ENCODE results near the gene CCDC28A.

Gene CCDC28A

DNA sequence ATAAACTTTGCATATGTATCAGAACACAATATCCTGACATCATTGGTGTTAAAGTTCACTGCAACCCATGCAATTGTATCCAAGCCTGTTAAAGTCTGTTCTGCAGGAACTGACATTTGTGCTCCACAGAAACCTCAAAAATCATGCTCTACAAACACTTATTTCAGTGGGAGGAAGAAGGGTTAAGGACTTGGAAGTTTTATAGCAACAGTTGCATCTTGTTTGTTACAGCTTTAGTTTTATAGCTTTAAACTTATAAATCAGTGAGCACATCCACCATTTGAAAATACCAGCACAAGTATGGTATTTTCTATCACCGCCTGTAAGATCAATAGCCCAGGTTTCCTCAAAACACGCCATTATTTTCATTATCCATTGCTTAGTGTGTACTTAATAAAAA lies 23.2 kb downstream of the CCDC28A start:
- ATAC-seq: no peak

DNA sequence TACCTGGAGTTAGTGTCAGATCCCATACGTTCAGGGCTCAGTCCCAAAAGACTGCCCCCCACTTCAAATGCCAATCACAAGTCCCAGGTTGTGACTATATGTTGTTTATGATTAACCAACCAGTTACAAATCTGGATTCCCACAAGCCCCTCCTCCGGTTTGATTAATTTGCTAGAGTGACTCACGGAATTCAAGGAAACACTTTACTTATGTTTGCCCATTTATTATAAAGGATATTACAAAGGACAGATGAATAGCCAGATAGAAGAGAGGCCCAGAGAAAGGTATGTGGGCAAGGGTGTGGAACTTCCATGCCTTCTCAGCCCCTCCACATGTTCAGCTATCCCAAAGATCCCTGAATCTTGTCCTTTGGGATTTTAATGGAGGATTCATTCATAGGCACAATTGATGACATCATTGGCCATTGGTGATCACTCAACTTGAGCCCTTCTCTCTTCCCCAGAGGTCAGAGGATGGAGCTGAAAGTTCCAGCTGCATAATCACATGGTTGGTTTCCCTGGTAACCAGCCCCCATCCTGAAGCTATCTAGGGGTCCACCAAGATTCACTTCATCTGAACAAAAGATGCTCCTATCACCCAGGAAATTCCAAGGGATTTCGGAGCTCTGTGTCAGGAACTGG lies 24.4 kb downstream of the CCDC28A start:
- ATAC-seq: no peak
- TF ChIP-seq ESRRG (CRISPR knock-in tag; IDR thresholded peaks at IDR 0.05): no peak
- no peak for TF ChIP-seq ZC3H10 (CRISPR knock-in tag; IDR thresholded peaks at IDR 0.05)
- TF ChIP-seq OSR1 (CRISPR knock-in tag; IDR thresholded peaks at IDR 0.05): no peak
- TF ChIP-seq CSDC2 (CRISPR knock-in tag; IDR thresholded peaks at IDR 0.05): no peak
- TF ChIP-seq, protein P1, sequence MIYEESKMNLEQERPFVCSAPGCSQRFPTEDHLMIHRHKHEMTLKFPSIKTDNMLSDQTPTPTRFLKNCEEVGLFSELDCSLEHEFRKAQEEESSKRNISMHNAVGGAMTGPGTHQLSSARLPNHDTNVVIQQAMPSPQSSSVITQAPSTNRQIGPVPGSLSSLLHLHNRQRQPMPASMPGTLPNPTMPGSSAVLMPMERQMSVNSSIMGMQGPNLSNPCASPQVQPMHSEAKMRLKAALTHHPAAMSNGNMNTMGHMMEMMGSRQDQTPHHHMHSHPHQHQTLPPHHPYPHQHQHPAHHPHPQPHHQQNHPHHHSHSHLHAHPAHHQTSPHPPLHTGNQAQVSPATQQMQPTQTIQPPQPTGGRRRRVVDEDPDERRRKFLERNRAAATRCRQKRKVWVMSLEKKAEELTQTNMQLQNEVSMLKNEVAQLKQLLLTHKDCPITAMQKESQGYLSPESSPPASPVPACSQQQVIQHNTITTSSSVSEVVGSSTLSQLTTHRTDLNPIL (CRISPR knock-in tag; IDR thresholded peaks at IDR 0.05; ENCODE audit: low read depth): no peak
- no peak for TF ChIP-seq ISL1 (CRISPR knock-in tag; IDR thresholded peaks at IDR 0.05)

More for the DNA sequence above, 23.2 kb downstream of the CCDC28A start:
- TF ChIP-seq ARNTL (CRISPR knock-in tag; IDR thresholded peaks at IDR 0.05; ENCODE audit: borderline replicate concordance, low read depth): no peak
- TF ChIP-seq, protein P2, sequence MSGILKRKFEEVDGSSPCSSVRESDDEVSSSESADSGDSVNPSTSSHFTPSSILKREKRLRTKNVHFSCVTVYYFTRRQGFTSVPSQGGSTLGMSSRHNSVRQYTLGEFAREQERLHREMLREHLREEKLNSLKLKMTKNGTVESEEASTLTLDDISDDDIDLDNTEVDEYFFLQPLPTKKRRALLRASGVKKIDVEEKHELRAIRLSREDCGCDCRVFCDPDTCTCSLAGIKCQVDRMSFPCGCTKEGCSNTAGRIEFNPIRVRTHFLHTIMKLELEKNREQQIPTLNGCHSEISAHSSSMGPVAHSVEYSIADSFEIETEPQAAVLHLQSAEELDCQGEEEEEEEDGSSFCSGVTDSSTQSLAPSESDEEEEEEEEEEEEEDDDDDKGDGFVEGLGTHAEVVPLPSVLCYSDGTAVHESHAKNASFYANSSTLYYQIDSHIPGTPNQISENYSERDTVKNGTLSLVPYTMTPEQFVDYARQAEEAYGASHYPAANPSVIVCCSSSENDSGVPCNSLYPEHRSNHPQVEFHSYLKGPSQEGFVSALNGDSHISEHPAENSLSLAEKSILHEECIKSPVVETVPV (CRISPR knock-in tag; IDR thresholded peaks at IDR 0.05): no peak
- TF ChIP-seq GLIS3 (CRISPR knock-in tag; IDR thresholded peaks at IDR 0.05): no peak
- TF ChIP-seq, protein P1 (CRISPR knock-in tag; IDR thresholded peaks at IDR 0.05; ENCODE audit: low read depth): no peak
- no peak for TF ChIP-seq BACH2 (CRISPR knock-in tag; IDR thresholded peaks at IDR 0.05; ENCODE audit: borderline replicate concordance)

DNA sequence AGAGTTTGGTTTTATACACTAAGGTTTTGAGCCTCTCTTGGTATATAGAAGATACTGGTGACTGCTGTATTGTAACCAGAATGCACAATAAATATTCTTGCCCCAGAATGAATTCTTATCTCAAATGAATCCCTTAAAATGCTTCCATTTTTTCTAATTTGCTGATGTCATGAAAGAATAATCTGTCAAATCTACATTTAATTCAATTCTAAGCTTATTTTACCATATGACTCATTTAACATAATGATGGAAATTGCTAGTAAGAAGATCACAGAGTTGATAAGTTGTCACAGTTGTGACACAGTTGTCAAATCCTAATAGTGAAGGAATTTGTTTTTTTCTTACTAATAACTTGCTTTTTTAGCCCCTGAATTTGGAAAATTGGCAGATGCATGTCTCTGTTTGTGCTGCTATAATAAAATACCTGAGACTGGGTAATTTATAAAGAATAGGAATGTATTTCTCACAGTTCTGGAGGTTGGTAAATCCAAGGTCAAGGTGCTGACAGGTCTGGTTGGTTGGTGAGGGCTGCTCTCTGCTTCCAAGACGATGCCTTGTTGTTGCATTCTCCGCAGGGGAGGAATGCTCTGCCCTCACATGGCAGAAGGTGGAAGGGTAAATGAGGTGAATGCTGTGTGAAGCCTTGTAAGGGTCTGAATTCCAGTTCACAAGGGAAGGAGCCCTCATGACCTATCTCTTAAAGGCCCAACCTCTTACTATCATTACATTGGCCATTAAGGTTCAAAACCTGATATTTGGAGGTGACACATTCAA lies 27.0 kb downstream of the CCDC28A start:
- peak; percentile 78 for ATAC-seq
- TF ChIP-seq OSR1 (CRISPR knock-in tag; IDR thresholded peaks at IDR 0.05): no peak
- no peak for TF ChIP-seq ARNTL (CRISPR knock-in tag; IDR thresholded peaks at IDR 0.05; ENCODE audit: borderline replicate concordance, low read depth)
- TF ChIP-seq TOX (CRISPR knock-in tag; IDR thresholded peaks at IDR 0.05; ENCODE audit: borderline replicate concordance): no peak
- TF ChIP-seq, protein P2 (CRISPR knock-in tag; IDR thresholded peaks at IDR 0.05): peak; percentile 80; the same call in 1 of the 2 replicates
- TF ChIP-seq ZC3H10 (CRISPR knock-in tag; IDR thresholded peaks at IDR 0.05): peak; percentile 89
- TF ChIP-seq, protein P1 (CRISPR knock-in tag; IDR thresholded peaks at IDR 0.05; ENCODE audit: low read depth): peak; percentile 99
- TF ChIP-seq ZFP3 (CRISPR knock-in tag; IDR thresholded peaks at IDR 0.05): peak; percentile 62; the same call in 1 of the 2 replicates
- TF ChIP-seq GLIS3 (CRISPR knock-in tag; IDR thresholded peaks at IDR 0.05): peak; percentile 67; the same call in 1 of the 2 replicates
- no peak for TF ChIP-seq BACH2 (CRISPR knock-in tag; IDR thresholded peaks at IDR 0.05; ENCODE audit: borderline replicate concordance)
- peak; percentile 73; the same call in 1 of the 2 replicates for TF ChIP-seq TCF4 (CRISPR knock-in tag; IDR thresholded peaks at IDR 0.05; ENCODE audit: borderline replicate concordance)
- no peak for TF ChIP-seq CSDC2 (CRISPR knock-in tag; IDR thresholded peaks at IDR 0.05)
- TF ChIP-seq, protein P3, sequence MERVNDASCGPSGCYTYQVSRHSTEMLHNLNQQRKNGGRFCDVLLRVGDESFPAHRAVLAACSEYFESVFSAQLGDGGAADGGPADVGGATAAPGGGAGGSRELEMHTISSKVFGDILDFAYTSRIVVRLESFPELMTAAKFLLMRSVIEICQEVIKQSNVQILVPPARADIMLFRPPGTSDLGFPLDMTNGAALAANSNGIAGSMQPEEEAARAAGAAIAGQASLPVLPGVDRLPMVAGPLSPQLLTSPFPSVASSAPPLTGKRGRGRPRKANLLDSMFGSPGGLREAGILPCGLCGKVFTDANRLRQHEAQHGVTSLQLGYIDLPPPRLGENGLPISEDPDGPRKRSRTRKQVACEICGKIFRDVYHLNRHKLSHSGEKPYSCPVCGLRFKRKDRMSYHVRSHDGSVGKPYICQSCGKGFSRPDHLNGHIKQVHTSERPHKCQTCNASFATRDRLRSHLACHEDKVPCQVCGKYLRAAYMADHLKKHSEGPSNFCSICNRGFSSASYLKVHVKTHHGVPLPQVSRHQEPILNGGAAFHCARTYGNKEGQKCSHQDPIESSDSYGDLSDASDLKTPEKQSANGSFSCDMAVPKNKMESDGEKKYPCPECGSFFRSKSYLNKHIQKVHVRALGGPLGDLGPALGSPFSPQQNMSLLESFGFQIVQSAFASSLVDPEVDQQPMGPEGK (CRISPR knock-in tag; IDR thresholded peaks at IDR 0.05; ENCODE audit: borderline replicate concordance): peak; percentile 95; the same call in 1 of the 2 replicates
- no peak for TF ChIP-seq SNAI2 (CRISPR knock-in tag; IDR thresholded peaks at IDR 0.05)
- peak; percentile 14; the same call in 1 of the 2 replicates for TF ChIP-seq ZNF8 (CRISPR knock-in tag; IDR thresholded peaks at IDR 0.05)
- TF ChIP-seq PPARA (CRISPR knock-in tag; IDR thresholded peaks at IDR 0.05; ENCODE audit: borderline replicate concordance): no peak
- TF ChIP-seq, protein P4, sequence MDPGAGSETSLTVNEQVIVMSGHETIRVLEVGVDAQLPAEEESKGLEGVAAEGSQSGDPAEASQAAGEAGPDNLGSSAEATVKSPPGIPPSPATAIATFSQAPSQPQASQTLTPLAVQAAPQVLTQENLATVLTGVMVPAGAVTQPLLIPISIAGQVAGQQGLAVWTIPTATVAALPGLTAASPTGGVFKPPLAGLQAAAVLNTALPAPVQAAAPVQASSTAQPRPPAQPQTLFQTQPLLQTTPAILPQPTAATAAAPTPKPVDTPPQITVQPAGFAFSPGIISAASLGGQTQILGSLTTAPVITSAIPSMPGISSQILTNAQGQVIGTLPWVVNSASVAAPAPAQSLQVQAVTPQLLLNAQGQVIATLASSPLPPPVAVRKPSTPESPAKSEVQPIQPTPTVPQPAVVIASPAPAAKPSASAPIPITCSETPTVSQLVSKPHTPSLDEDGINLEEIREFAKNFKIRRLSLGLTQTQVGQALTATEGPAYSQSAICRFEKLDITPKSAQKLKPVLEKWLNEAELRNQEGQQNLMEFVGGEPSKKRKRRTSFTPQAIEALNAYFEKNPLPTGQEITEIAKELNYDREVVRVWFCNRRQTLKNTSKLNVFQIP (CRISPR knock-in tag; IDR thresholded peaks at IDR 0.05; ENCODE audit: borderline replicate concordance, low read depth): no peak; the same call in 1 of the 2 replicates
- no peak for TF ChIP-seq ZFP30 (CRISPR knock-in tag; IDR thresholded peaks at IDR 0.05)
- peak; percentile 39; the same call in 1 of the 2 replicates for TF ChIP-seq RARB (CRISPR knock-in tag; IDR thresholded peaks at IDR 0.05)
- TF ChIP-seq ZNF565 (CRISPR knock-in tag; conservative IDR thresholded peaks at IDR 0.05; ENCODE audit: low read depth): no peak
- TF ChIP-seq ESRRG (CRISPR knock-in tag; IDR thresholded peaks at IDR 0.05): peak; percentile 95

Data from SK-N-SH treated with all-trans-retinoic acid at 6 μM for 48 hours (cell line).